K562 (cell line): ENCODE results near the gene MYO16. TPM values are rescaled to one million over a fixed set of nuclear protein-coding genes. Genes with fewer than 3 reads are reported as not detected.

Experiments
- ATAC-seq: fragments of 200-7000 bp; cut with Tn5 transposase; 3 replicates; pipeline ENCODE4 v1.9.1; 2020; ENCODE audit warnings: moderate library complexity
- BruUV-seq: library from RNA; stranded (reverse); fragments of 400-500 nt; replicated peaks from 2 replicates; lab custom pipeline; 2021; lab: Mats Ljungman, UMichigan
- CTCF ChIA-PET: fragments of 300-600 bp; formaldehyde crosslinking; extraction: SDS; loops from one replicate; lab custom pipeline; 2021; ENCODE audit warnings: low intra/inter-chr PET ratio; lab: Yijun Ruan, JAX
- POLR2A ChIA-PET: fragments of 300-600, 350-650 bp; sonication (Branson Sonifier 250); formaldehyde crosslinking; extraction: SDS; loops from one replicate; lab custom pipeline; 2021; ENCODE audit warnings: antibody characterized with exemption, inconsistent platforms; lab: Yijun Ruan, JAX
- DNase-seq, 4 experiments: peaks; one replicate each; pipeline versions ENCODE4 v3.0.0 to v3.0.0-alpha.2; 2011 to 2018; ENCODE audit warnings: low spot score in 3 of 4, mixed read lengths in 3 of 4; ENCODE audit errors: extremely low read depth in 1 of 4
- FAIRE-seq: peaks from 2 replicates; lab custom pipeline; 2011; peaks lifted over from hg19 to GRCh38; lab: Jason Lieb, UNC
- H2AFZ ChIP-seq: 2 replicates; pipeline ENCODE4 v1.6.0; 2011; ENCODE audit warnings: low read depth, low read length, control low read depth, inconsistent platforms
- H3K27ac ChIP-seq: fragments of 200-600 bp; 3 replicates; pipeline ENCODE4 v1.8.0; 2011; ENCODE audit warnings: low read depth, mild to moderate bottlenecking, control low read depth, inconsistent platforms, low read length, moderate library complexity, mixed read lengths; ENCODE audit errors: extremely low read depth
- H3K27me3 ChIP-seq, 2 experiments: fragments of 300-600 bp in 1 of 2; 2 replicates in 1 of 2; 3 replicates in 1 of 2; pipeline versions ENCODE4 v1.6.0 to v1.8.0; 2011; ENCODE audit warnings: inconsistent platforms in 2 of 2, low read length in 2 of 2, mild to moderate bottlenecking in 1 of 2, mixed read lengths in 1 of 2, moderate library complexity in 1 of 2; ENCODE audit not compliant: control insufficient read depth in 2 of 2, insufficient read depth in 2 of 2
- H3K36me3 ChIP-seq: fragments of 300-600 bp; 3 replicates; pipeline ENCODE4 v1.8.0; 2011; ENCODE audit warnings: mild to moderate bottlenecking, low read length, inconsistent platforms; ENCODE audit not compliant: control insufficient read depth, insufficient read depth
- H3K4me1 ChIP-seq, 2 experiments: fragments of 200-600 bp in 1 of 2; replicated peaks in 1 of 2; 2 replicates in 1 of 2; 3 replicates in 1 of 2; pipeline versions ENCODE4 v1.5.1 to v1.8.0; 2011; ENCODE audit warnings: inconsistent platforms in 2 of 2, low read length in 2 of 2, mild to moderate bottlenecking in 1 of 2, mixed read lengths in 1 of 2, moderate library complexity in 1 of 2; ENCODE audit not compliant: control insufficient read depth in 2 of 2, insufficient read depth in 2 of 2
- H3K4me2 ChIP-seq: 2 replicates; pipeline ENCODE4 v1.6.1; 2011; ENCODE audit warnings: low read length, control low read depth, inconsistent platforms, mixed read lengths; ENCODE audit not compliant: insufficient read depth
- H3K4me3 ChIP-seq: fragments of 200-600 bp; sonication (generic), shearing (Covaris generic); 2 replicates; pipeline ENCODE4 v1.5.1; 2016; ENCODE audit warnings: control low read depth, inconsistent platforms
- H3K79me2 ChIP-seq: fragments of 200-600 bp; 3 replicates; pipeline ENCODE4 v1.8.0; 2011; ENCODE audit warnings: low read length, inconsistent platforms; ENCODE audit not compliant: control insufficient read depth, insufficient read depth
- H3K9ac ChIP-seq, 2 experiments: 2 replicates each; pipeline versions ENCODE4 v1.6.0 to v1.6.1; 2011; ENCODE audit warnings: low read depth in 2 of 2, low read length in 2 of 2, control low read depth in 1 of 2, inconsistent platforms in 1 of 2, mild to moderate bottlenecking in 1 of 2, mixed read lengths in 1 of 2; ENCODE audit not compliant: insufficient read depth in 1 of 2
- H3K9me1 ChIP-seq: one replicate; pipeline ENCODE4 v1.6.0; 2011; ENCODE audit warnings: inconsistent platforms, mild to moderate bottlenecking, low read length, moderate library complexity; ENCODE audit not compliant: control insufficient read depth, insufficient read depth
- H3K9me3 ChIP-seq: replicated peaks from 2 replicates; pipeline ENCODE4 v1.5.1; 2011; ENCODE audit warnings: low read depth, low read length, inconsistent platforms; ENCODE audit not compliant: control insufficient read depth, insufficient read depth
- H4K20me1 ChIP-seq: replicated peaks from 2 replicates; pipeline ENCODE4 v1.6.1; 2011; ENCODE audit warnings: low read length, inconsistent platforms, mixed read lengths; ENCODE audit not compliant: control insufficient read depth, insufficient read depth
- DEAF1 ChIP-seq: fragments of 450-650 bp; formaldehyde crosslinking; IDR thresholded peaks from 2 replicates; pipeline ENCODE4 v1.4.0; 2020; ENCODE audit warnings: mild to moderate bottlenecking, moderate library complexity
- EP300 ChIP-seq: IDR thresholded peaks from 2 replicates; pipeline ENCODE4 v1.6.1; 2012; ENCODE audit warnings: low read length, improper control_type of control experiment
- GMEB1 ChIP-seq: fragments of 250-450 bp; sonication (Bioruptor Pico); IDR thresholded peaks from 2 replicates; pipeline ENCODE4 v1.4.0; 2020; ENCODE audit warnings: mild to moderate bottlenecking
- NFE2 ChIP-seq: IDR thresholded peaks from 2 replicates; pipeline ENCODE4 v1.6.1; 2014; ENCODE audit warnings: antibody characterized with exemption, low read depth
- RERE ChIP-seq: sonication (generic); formaldehyde crosslinking; IDR thresholded peaks from 2 replicates; pipeline ENCODE4 v1.8.0; 2023; ENCODE audit warnings: missing genetic modification reagents, mild to moderate bottlenecking, borderline replicate concordance
- STAT5A ChIP-seq: IDR thresholded peaks from 2 replicates; pipeline ENCODE4 v1.6.1; 2012; ENCODE audit warnings: low read length, inconsistent platforms, borderline replicate concordance
- YY1 ChIP-seq, 3 experiments: IDR thresholded peaks; 2 replicates each; pipeline ENCODE4 v1.6.1; 2011; ENCODE audit warnings: low read length in 2 of 3, mild to moderate bottlenecking in 2 of 3, moderate library complexity in 2 of 3, borderline replicate concordance in 1 of 3, control low read depth in 1 of 3, low read depth in 1 of 3; ENCODE audit not compliant: insufficient read depth in 3 of 3, insufficient replicate concordance in 2 of 3, control insufficient read depth in 1 of 3, insufficient read length in 1 of 3; ENCODE audit errors: extremely low read depth in 1 of 3
- ZFP1 ChIP-seq: fragments of 450-650 bp; formaldehyde crosslinking; IDR thresholded peaks from 2 replicates; pipeline ENCODE4 v1.4.0; 2020; ENCODE audit warnings: mild to moderate bottlenecking, mixed read lengths
- ZNF24 ChIP-seq: fragments of 450-650 bp; IDR thresholded peaks from 2 replicates; pipeline ENCODE4 v1.6.1; 2016
- ZNF655 ChIP-seq: fragments of 250-450 bp; sonication (Bioruptor Pico); IDR thresholded peaks from 2 replicates; pipeline ENCODE4 v1.5.0; 2021
- ZNF766 ChIP-seq: fragments of 200-800 bp; sonication (Bioruptor generic); conservative IDR thresholded peaks from 2 replicates; pipeline ENCODE4 v1.6.1; 2016; ENCODE audit warnings: missing genetic modification characterization, missing compliant biosample characterization
- WGBS: fragments of 100-300 bp; shearing (Covaris generic); methylation state at CpG from one replicate; pipeline ENCODE4 v1.1.6; 2016; ENCODE audit warnings: low coverage, mixed read lengths; ENCODE audit not compliant: insufficient coverage; ENCODE audit errors: missing lambda C conversion rate; 5-methylcytosine and 5-hydroxymethylcytosine counted together
- in situ Hi-C: fragments of 300-500 bp; cut with MboI; formaldehyde crosslinking; loops from 4 replicates; pipeline ENCODE4 v1.15.0; 2018; ENCODE audit warnings: inconsistent platforms, mixed read lengths
- intact Hi-C: fragments of 100-400 bp; cut with micrococcal nuclease; formaldehyde crosslinking; loops from 2 replicates; pipeline ENCODE4 v1.14.2; 2022
- polyA plus RNA-seq, 8 experiments: library from polyadenylated mRNA; depleted of rRNA in 4 of 8; stranded (reverse) in 5 of 8; unstranded in 3 of 8; fragments of >200 nt; fragmentation: Nextera tagmentation in 2 of 8; fragmentation: Illumina TruSeq in 1 of 8; extraction: Ambion mirVana in 2 of 8; extraction: Trizol in 1 of 8; gene quantifications; 2 replicates each; pipeline versions ENCODE4 v1.2.1 to v1.2.3, GENCODE V29; 2011 to 2014; ENCODE audit warnings: inconsistent platforms in 1 of 8, missing spikeins in 1 of 8
- total RNA-seq, 7 experiments: library from RNA; depleted of rRNA in 6 of 7; stranded (reverse); fragments of >200 nt in 6 of 7; fragmentation: Illumina TruSeq in 2 of 7; extraction: Trizol in 2 of 7; gene quantifications; 2 replicates each; pipeline versions ENCODE4 v1.2.1 to v1.2.3, GENCODE V29; 2011 to 2021; ENCODE audit warnings: low replicate concordance in 1 of 7

Gene MYO16
- total and polyA plus RNA-seq, 9 of the 15 experiments (the other 6 are each of a cell fraction or from before 2014, with no cell fraction given) = 4.3 to 45.7 (median 12.1) TPM

GRCh38 chr13:109130093-109130835 lies 500.9 kb downstream of the MYO16 start:
- Histone ChIP-seq H3K9me1 (no peaks in the 10 kb centered on the region), H3K27ac (no peak overlapping the region), H2AFZ (no peak overlapping the region), H3K9ac (no peak overlapping the region), H3K4me3 (no peak overlapping the region), H3K4me2 (no peak overlapping the region), H3K9me3 (no peaks in the 10 kb centered on the region), H3K27me3 (no peaks in the 10 kb centered on the region), H4K20me1 (no peaks in the 10 kb centered on the region), H3K36me3 (no peaks in the 10 kb centered on the region), H3K4me1 (no peaks in the 10 kb centered on the region), H3K79me2 (no peaks in the 10 kb centered on the region)
- POLR2A ChIA-PET = no interaction called here
- no peak for DNase-seq
- intact Hi-C loops (loop anchor here (10.0 kb wide), 1 partner anchor 165 kb away; no protein-coding TSS in a partner anchor), in situ Hi-C loops (no loop called here)
- CTCF ChIA-PET = no interaction called here
- FAIRE-seq = no peak
- ATAC-seq = no peak
- 34% methylated on average over 6 of the region's 6 CpGs for WGBS
- BruUV-seq = no TSS peak
- TF ChIP-seq YY1 (IDR thresholded peaks at IDR 0.05; ENCODE audit: borderline replicate concordance in 1 of 3, control insufficient read depth in 1 of 3, extremely low read depth in 1 of 3, insufficient read depth in 3 of 3, insufficient read length in 1 of 3, insufficient replicate concordance in 2 of 3, low read depth in 1 of 3, low read length in 2 of 3) (no peak), EP300 (no peak), ZNF655 (CRISPR knock-in tag) (no peak), RERE (CRISPR knock-in tag) (no peak), STAT5A (no peak), ZFP1 (CRISPR knock-in tag) (no peak), ZNF24 (no peak), DEAF1 (no peak), ZNF766 (CRISPR knock-in tag) (no peak), NFE2 (no peak), GMEB1 (no peak)
